H9 (cell line): ENCODE data around the gene RHBDD1. TPM values are rescaled to one million over a fixed set of nuclear protein-coding genes. Genes with fewer than 3 reads are reported as not detected.

Experiments
- DNase-seq: peaks from one replicate; pipeline ENCODE4 v3.0.0-alpha.2; 2017
- H2AFZ ChIP-seq: one replicate; pipeline ENCODE4 v1.6.1; 2013; ENCODE audit warnings: mild to moderate bottlenecking, low read length, control low read depth, moderate library complexity
- H2AK5ac ChIP-seq: 2 replicates; pipeline ENCODE4 v1.6.1; 2013; ENCODE audit warnings: low read length, control low read depth, mixed read lengths; ENCODE audit not compliant: insufficient read length
- H2BK120ac ChIP-seq: one replicate; pipeline ENCODE4 v1.6.1; 2013; ENCODE audit warnings: low read depth, mild to moderate bottlenecking, low read length, control low read depth, inconsistent platforms; ENCODE audit not compliant: poor library complexity, severe bottlenecking
- H2BK12ac ChIP-seq: 2 replicates; pipeline ENCODE4 v1.6.1; 2013; ENCODE audit warnings: low read length, control low read depth, mixed read lengths, low read depth; ENCODE audit not compliant: insufficient read length
- H2BK15ac ChIP-seq: 2 replicates; pipeline ENCODE4 v1.6.1; 2013; ENCODE audit warnings: low read depth, low read length, control low read depth
- H2BK20ac ChIP-seq: one replicate; pipeline ENCODE4 v1.6.1; 2013; ENCODE audit warnings: low read depth, mild to moderate bottlenecking, low read length, control low read depth, inconsistent platforms; ENCODE audit not compliant: poor library complexity, severe bottlenecking
- H2BK5ac ChIP-seq: 2 replicates; pipeline ENCODE4 v1.6.1; 2013; ENCODE audit warnings: low read length, control low read depth, mixed read lengths; ENCODE audit not compliant: insufficient read length
- H3K14ac ChIP-seq: 2 replicates; pipeline ENCODE4 v1.6.1; 2013; ENCODE audit warnings: low read length, control low read depth; ENCODE audit not compliant: insufficient read depth
- H3K18ac ChIP-seq: 2 replicates; pipeline ENCODE4 v1.6.1; 2013; ENCODE audit warnings: low read depth, mild to moderate bottlenecking, mixed read lengths, low read length, control low read depth; ENCODE audit not compliant: insufficient read length
- H3K23ac ChIP-seq: 2 replicates; pipeline ENCODE4 v1.6.1; 2013; ENCODE audit warnings: low read length, control low read depth, mixed read lengths, low read depth; ENCODE audit not compliant: insufficient read length
- H3K23me2 ChIP-seq: 2 replicates; pipeline ENCODE4 v1.6.1; 2013; ENCODE audit warnings: low read depth, mild to moderate bottlenecking, mixed read lengths, low read length, control low read depth; ENCODE audit not compliant: insufficient read length, poor library complexity, severe bottlenecking
- H3K27ac ChIP-seq: 2 replicates; pipeline ENCODE4 v1.5.1; 2013; ENCODE audit warnings: low read length, control low read depth, mixed read lengths, low read depth; ENCODE audit not compliant: insufficient read length
- H3K27me3 ChIP-seq: 2 replicates; pipeline ENCODE4 v1.6.1; 2013; ENCODE audit warnings: low read length, control low read depth, inconsistent platforms; ENCODE audit not compliant: insufficient read depth
- H3K4ac ChIP-seq: 2 replicates; pipeline ENCODE4 v1.6.1; 2013; ENCODE audit warnings: low read depth, mild to moderate bottlenecking, control low read depth, inconsistent platforms, low read length, moderate library complexity
- H3K4me1 ChIP-seq: 2 replicates; pipeline ENCODE4 v1.6.1; 2013; ENCODE audit warnings: low read length, control low read depth, inconsistent platforms; ENCODE audit not compliant: insufficient read depth
- H3K4me2 ChIP-seq: 2 replicates; pipeline ENCODE4 v1.6.1; 2013; ENCODE audit warnings: low read length, control low read depth, mixed read lengths; ENCODE audit not compliant: insufficient read length, insufficient read depth
- H3K56ac ChIP-seq: 2 replicates; pipeline ENCODE4 v1.6.1; 2013; ENCODE audit warnings: low read depth, mild to moderate bottlenecking, mixed read lengths, low read length, control low read depth; ENCODE audit not compliant: insufficient read length
- H3K79me1 ChIP-seq: 2 replicates; pipeline ENCODE4 v1.6.1; 2013; ENCODE audit warnings: low read depth, mild to moderate bottlenecking, moderate library complexity, low read length, control low read depth, inconsistent platforms; ENCODE audit not compliant: insufficient read depth, poor library complexity, severe bottlenecking
- H3K79me2 ChIP-seq: 2 replicates; pipeline ENCODE4 v1.6.1; 2013; ENCODE audit warnings: low read length, control low read depth, inconsistent platforms; ENCODE audit not compliant: insufficient read depth
- H3K9ac ChIP-seq: 2 replicates; pipeline ENCODE4 v1.6.1; 2013; ENCODE audit warnings: low read length, control low read depth, mixed read lengths; ENCODE audit not compliant: insufficient read length; ENCODE audit errors: extremely low read depth
- H3K9me3 ChIP-seq: one replicate; pipeline ENCODE4 v1.6.1; 2013; ENCODE audit warnings: low read depth, low read length, inconsistent platforms; ENCODE audit not compliant: control insufficient read depth
- H3T11ph ChIP-seq: one replicate; pipeline ENCODE4 v1.6.1; 2013; ENCODE audit warnings: mild to moderate bottlenecking, low read length, control low read depth, inconsistent platforms
- H4K20me1 ChIP-seq: one replicate; pipeline ENCODE4 v1.6.1; 2013; ENCODE audit not compliant: control insufficient read depth, insufficient read length, insufficient read depth
- H4K5ac ChIP-seq: 2 replicates; pipeline ENCODE4 v1.6.1; 2013; ENCODE audit warnings: low read depth, mild to moderate bottlenecking, mixed read lengths, low read length, control low read depth; ENCODE audit not compliant: insufficient read length
- H4K8ac ChIP-seq: replicated peaks from 2 replicates; pipeline ENCODE4 v1.6.1; 2013; ENCODE audit warnings: low read length, control low read depth, mixed read lengths, low read depth; ENCODE audit not compliant: insufficient read length
- H4K91ac ChIP-seq: 2 replicates; pipeline ENCODE4 v1.6.1; 2013; ENCODE audit warnings: low read depth, mild to moderate bottlenecking, moderate library complexity, mixed read lengths, low read length, control low read depth; ENCODE audit not compliant: insufficient read length
- H3K27ac Mint-ChIP-seq, 3 experiments: 2 replicates in 2 of 3; 3 replicates in 1 of 3; pipeline ENCODE4 v1.8.0; 2020 to 2021; ENCODE audit warnings: mixed read lengths in 3 of 3, mild to moderate bottlenecking in 1 of 3, moderate library complexity in 1 of 3
- H3K27me3 Mint-ChIP-seq: 2 replicates; pipeline ENCODE4 v1.8.0; 2021; ENCODE audit warnings: low read depth, mild to moderate bottlenecking, moderate library complexity, mixed read lengths
- H3K36me3 Mint-ChIP-seq, 3 experiments: 2 replicates in 2 of 3; 3 replicates in 1 of 3; pipeline ENCODE4 v1.8.0; 2020 to 2021; ENCODE audit warnings: low read depth in 3 of 3, mixed read lengths in 3 of 3; ENCODE audit not compliant: insufficient read depth in 1 of 3
- H3K4me1 Mint-ChIP-seq, 2 experiments: 2 replicates each; pipeline ENCODE4 v1.8.0; 2020; ENCODE audit warnings: mixed read lengths in 2 of 2
- H3K4me3 Mint-ChIP-seq, 2 experiments: 2 replicates in 1 of 2; 3 replicates in 1 of 2; pipeline ENCODE4 v1.8.0; 2020 to 2021; ENCODE audit warnings: mild to moderate bottlenecking in 2 of 2, mixed read lengths in 2 of 2, moderate library complexity in 1 of 2
- H3K9me3 Mint-ChIP-seq, 2 experiments: 2 replicates in 1 of 2; 3 replicates in 1 of 2; pipeline ENCODE4 v1.8.0; 2020; ENCODE audit warnings: mild to moderate bottlenecking in 2 of 2, mixed read lengths in 2 of 2, moderate library complexity in 1 of 2
- WGBS: extraction: QIAGEN DNeasy Blood & Tissue Kit; methylation state at CpG from one replicate; pipeline ENCODE4 v1.1.7; 2013; ENCODE audit warnings: missing lambda C conversion rate, low lambda C conversion rate, mixed read lengths; ENCODE audit not compliant: insufficient read length; ENCODE audit errors: extremely low coverage; 5-methylcytosine and 5-hydroxymethylcytosine counted together
- total RNA-seq: library from RNA; stranded (reverse); gene quantifications from 2 replicates; pipeline ENCODE4 v1.2.1, GENCODE V29; 2021
- TF ChIP-seq, protein P1 (sequence below): fragments of 200-600 bp; sonication (generic); conservative IDR thresholded peaks from 3 replicates; pipeline ENCODE4 v1.8.0; 2021; ENCODE audit warnings: antibody characterized with exemption, mild to moderate bottlenecking

RHBDD1 gene
- total RNA-seq, 1 experiment from 2014 or later, result 24.9 TPM

DNA sequence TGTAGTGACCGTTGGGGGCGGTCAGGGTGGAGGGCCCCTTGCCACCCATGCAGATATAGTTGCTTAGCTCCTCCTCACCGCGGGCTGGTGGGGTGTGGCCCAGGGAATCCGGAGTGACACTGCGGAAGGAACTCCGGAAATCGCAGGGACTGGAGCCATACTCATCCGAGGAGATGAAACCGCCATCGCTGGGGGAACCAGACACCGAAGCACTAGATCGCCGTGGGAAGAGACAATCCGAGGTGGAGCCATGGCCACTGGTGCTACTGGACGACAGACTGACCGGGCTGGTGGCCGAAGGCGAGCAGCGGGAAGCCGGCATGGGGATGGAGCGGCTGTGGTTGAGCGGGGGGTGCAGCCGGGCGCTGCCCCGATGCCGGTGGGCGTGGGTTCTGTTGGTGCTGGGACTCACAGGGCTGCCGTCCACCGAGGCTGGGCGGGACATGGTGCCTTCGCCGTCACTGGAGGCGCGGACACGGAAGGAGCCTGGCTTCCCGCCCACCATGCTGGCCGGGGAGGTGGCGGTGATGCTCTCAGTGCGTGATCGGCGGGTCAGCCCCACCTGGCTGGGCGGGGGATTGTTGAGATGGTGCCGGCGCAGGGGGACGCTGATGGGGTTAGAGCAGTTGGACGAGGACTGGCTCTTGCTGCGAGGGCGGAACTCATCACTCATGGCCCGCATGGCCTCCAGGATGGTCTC lies 38.4 kb upstream of the RHBDD1 start:
- H3K56ac ChIP-seq, result no peak overlapping the region
- H3K27ac ChIP-seq, result no peak overlapping the region
- H3K36me3 Mint-ChIP-seq, result peaks cover 23 to 36% (median 34%) of the 10 kb centered on the region in 3 experiments
- DNase-seq, result peak; percentile 38
- H3K9ac ChIP-seq, result no peak overlapping the region
- no peaks in the 10 kb centered on the region for H4K20me1 ChIP-seq
- no peak overlapping the region for H2BK15ac ChIP-seq
- H4K91ac ChIP-seq, result no peak overlapping the region
- peak overlapping the region; percentile 84 to 88 for H3K4me3 Mint-ChIP-seq
- H3K79me2 ChIP-seq, result peaks cover 8% of the 10 kb centered on the region; the same call in 1 of the 2 replicates
- no peak overlapping the region for H4K5ac ChIP-seq
- H3K9me3 Mint-ChIP-seq, result peaks cover 0 to 4% of the 10 kb centered on the region in 2 experiments; a peak in 3 of 5 replicates
- no peak overlapping the region for H2AK5ac ChIP-seq
- no peak overlapping the region for H3K14ac ChIP-seq
- H3K4me1 ChIP-seq, result peaks cover 2% of the 10 kb centered on the region; the same call in 1 of the 2 replicates
- no peak overlapping the region for H2BK5ac ChIP-seq
- H3K79me1 ChIP-seq, result peaks cover 5% of the 10 kb centered on the region
- H3K9me3 ChIP-seq, result no peaks in the 10 kb centered on the region
- H3K27me3 ChIP-seq, result no peaks in the 10 kb centered on the region
- peaks cover 1% of the 10 kb centered on the region; the same call in 1 of the 2 replicates for H3K27me3 Mint-ChIP-seq
- peaks cover 25% of the 10 kb centered on the region for H3K23me2 ChIP-seq
- WGBS, result no CpG with 5 or more reads among the region's 50 CpGs
- no peak overlapping the region for H2AFZ ChIP-seq
- H3K4me1 Mint-ChIP-seq, result peaks cover 42 to 58% of the 10 kb centered on the region in 2 experiments
- TF ChIP-seq, protein P1, sequence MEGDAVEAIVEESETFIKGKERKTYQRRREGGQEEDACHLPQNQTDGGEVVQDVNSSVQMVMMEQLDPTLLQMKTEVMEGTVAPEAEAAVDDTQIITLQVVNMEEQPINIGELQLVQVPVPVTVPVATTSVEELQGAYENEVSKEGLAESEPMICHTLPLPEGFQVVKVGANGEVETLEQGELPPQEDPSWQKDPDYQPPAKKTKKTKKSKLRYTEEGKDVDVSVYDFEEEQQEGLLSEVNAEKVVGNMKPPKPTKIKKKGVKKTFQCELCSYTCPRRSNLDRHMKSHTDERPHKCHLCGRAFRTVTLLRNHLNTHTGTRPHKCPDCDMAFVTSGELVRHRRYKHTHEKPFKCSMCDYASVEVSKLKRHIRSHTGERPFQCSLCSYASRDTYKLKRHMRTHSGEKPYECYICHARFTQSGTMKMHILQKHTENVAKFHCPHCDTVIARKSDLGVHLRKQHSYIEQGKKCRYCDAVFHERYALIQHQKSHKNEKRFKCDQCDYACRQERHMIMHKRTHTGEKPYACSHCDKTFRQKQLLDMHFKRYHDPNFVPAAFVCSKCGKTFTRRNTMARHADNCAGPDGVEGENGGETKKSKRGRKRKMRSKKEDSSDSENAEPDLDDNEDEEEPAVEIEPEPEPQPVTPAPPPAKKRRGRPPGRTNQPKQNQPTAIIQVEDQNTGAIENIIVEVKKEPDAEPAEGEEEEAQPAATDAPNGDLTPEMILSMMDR, result no peak
- no peak overlapping the region for H2BK120ac ChIP-seq
- no peak overlapping the region for H3K4ac ChIP-seq
- no peak overlapping the region for H3T11ph ChIP-seq
- no peak overlapping the region for H4K8ac ChIP-seq
- H3K27ac Mint-ChIP-seq, result no peak overlapping the region; a peak in 1 of 7 replicates
- H3K4me2 ChIP-seq, result no peak overlapping the region
- no peak overlapping the region for H2BK12ac ChIP-seq
- no peak overlapping the region for H3K23ac ChIP-seq
- no peak overlapping the region for H2BK20ac ChIP-seq
- H3K18ac ChIP-seq, result no peak overlapping the region
